Endothelial cell of umbilical vein (primary cell): ENCODE data around the gene SFMBT2. TPM values are rescaled to one million over a fixed set of nuclear protein-coding genes. Genes with fewer than 3 reads are reported as not detected.

Source experiments
- BruUV-seq: library from RNA; stranded (reverse); fragments of 400-500 nt; replicated peaks from 2 replicates; lab custom pipeline; 2021; lab: Mats Ljungman, UMichigan
- CTCF ChIA-PET: fragments of 300-600, 350-600 bp; sonication (Branson Sonifier 250); formaldehyde crosslinking; loops from one replicate; lab custom pipeline; 2021; ENCODE audit warnings: antibody characterized with exemption, inconsistent platforms; lab: Charles Lee
- POLR2A ChIA-PET: fragments of 300-600, 350-600 bp; sonication (Branson Sonifier 250); formaldehyde crosslinking; loops from one replicate; lab custom pipeline; 2021; ENCODE audit warnings: antibody characterized with exemption, inconsistent platforms; lab: Charles Lee
- DNase-seq: peaks from one replicate; pipeline ENCODE4 v3.0.0-alpha.2; 2011; ENCODE audit warnings: low read depth, low spot score
- FAIRE-seq: peaks from 2 replicates; lab custom pipeline; 2011; peaks lifted over from hg19 to GRCh38; lab: Jason Lieb, UNC
- H2AFZ ChIP-seq: 2 replicates; pipeline ENCODE4 v1.6.0; 2012; ENCODE audit warnings: low read depth, low read length, control low read depth, inconsistent platforms
- H3K27ac ChIP-seq: 2 replicates; pipeline ENCODE4 v1.5.1; 2011; ENCODE audit warnings: low read depth, mild to moderate bottlenecking, control low read depth, low read length, moderate library complexity; ENCODE audit not compliant: insufficient read depth
- H3K27me3 ChIP-seq, 2 experiments: 2 replicates each; pipeline versions ENCODE4 v1.6.0 to v1.6.1; 2011; ENCODE audit warnings: low read length in 2 of 2, mixed read lengths in 1 of 2; ENCODE audit not compliant: control insufficient read depth in 2 of 2, insufficient read depth in 2 of 2
- H3K36me3 ChIP-seq, 2 experiments: 2 replicates in 1 of 2; 3 replicates in 1 of 2; pipeline ENCODE4 v1.5.1; 2011; ENCODE audit warnings: low read length in 2 of 2, mild to moderate bottlenecking in 1 of 2, moderate library complexity in 1 of 2; ENCODE audit not compliant: control insufficient read depth in 2 of 2, insufficient read depth in 2 of 2; ENCODE audit errors: extremely low read depth in 1 of 2
- H3K4me1 ChIP-seq: 3 replicates; pipeline ENCODE4 v1.5.1; 2011; ENCODE audit warnings: mild to moderate bottlenecking, low read length; ENCODE audit not compliant: control insufficient read depth, insufficient read depth; ENCODE audit errors: extremely low read depth
- H3K4me2 ChIP-seq: 2 replicates; pipeline ENCODE4 v1.6.1; 2011; ENCODE audit warnings: low read length, control low read depth, mixed read lengths; ENCODE audit not compliant: insufficient read depth
- H3K4me3 ChIP-seq, 3 experiments: fragments of 200-600 bp in 1 of 3; sonication (generic), shearing (Covaris generic) in 1 of 3; replicated peaks in 1 of 3; 2 replicates each; pipeline ENCODE4 v1.5.1; 2011 to 2016; ENCODE audit warnings: control low read depth in 3 of 3, low read length in 3 of 3, mild to moderate bottlenecking in 2 of 3, inconsistent platforms in 1 of 3, low read depth in 1 of 3, moderate library complexity in 1 of 3; ENCODE audit not compliant: insufficient read depth in 1 of 3
- H3K79me2 ChIP-seq: 2 replicates; pipeline ENCODE4 v1.6.0; 2012; ENCODE audit warnings: low read length, inconsistent platforms; ENCODE audit not compliant: control insufficient read depth, insufficient read depth
- H3K9ac ChIP-seq: replicated peaks from 2 replicates; pipeline ENCODE3; 2011; ENCODE audit warnings: low read length, control low read depth; ENCODE audit not compliant: insufficient read depth; ENCODE audit errors: extremely low read depth
- H3K9me1 ChIP-seq: replicated peaks from 3 replicates; pipeline ENCODE4 v1.6.0; 2011; ENCODE audit warnings: mild to moderate bottlenecking, low read length; ENCODE audit not compliant: control insufficient read depth, insufficient read depth; ENCODE audit errors: extremely low read depth
- H3K9me3 ChIP-seq: replicated peaks from 2 replicates; pipeline ENCODE4 v1.5.1; 2012; ENCODE audit warnings: low read length, inconsistent platforms; ENCODE audit not compliant: control insufficient read depth, insufficient read depth
- H4K20me1 ChIP-seq: replicated peaks from 2 replicates; pipeline ENCODE3; 2011; ENCODE audit warnings: mild to moderate bottlenecking, low read length; ENCODE audit not compliant: control insufficient read depth, insufficient read depth; ENCODE audit errors: extremely low read depth
- CTCF ChIP-seq, 2 donors: IDR thresholded peaks; 1 replicate in 1 of 2; 2 replicates in 1 of 2; pipeline ENCODE4 v1.5.1; 2011; ENCODE audit warnings: low read length in 2 of 2, mild to moderate bottlenecking in 2 of 2, moderate library complexity in 2 of 2, control low read depth in 1 of 2, inconsistent platforms in 1 of 2, low read depth in 1 of 2; ENCODE audit not compliant: insufficient read depth in 1 of 2; ENCODE audit errors: extremely low read depth in 1 of 2
- EZH2 ChIP-seq: IDR thresholded peaks from 2 replicates; pipeline ENCODE4 v1.6.1; 2012; ENCODE audit warnings: borderline replicate concordance, low read depth, mild to moderate bottlenecking, moderate library complexity, low read length, inconsistent platforms; ENCODE audit not compliant: severe bottlenecking
- FOS ChIP-seq: IDR thresholded peaks from 2 replicates; pipeline ENCODE4 v1.6.1; 2011; ENCODE audit warnings: mild to moderate bottlenecking, low read length, moderate library complexity, borderline replicate concordance; ENCODE audit not compliant: insufficient read depth
- GATA2 ChIP-seq: IDR thresholded peaks from 2 replicates; pipeline ENCODE4 v1.7.0; 2011; ENCODE audit warnings: low read depth, mild to moderate bottlenecking, moderate library complexity, mixed read lengths, low read length; ENCODE audit not compliant: insufficient read length, insufficient read depth
- MAX ChIP-seq: IDR thresholded peaks from 2 replicates; pipeline ENCODE4 v1.6.1; 2011; ENCODE audit not compliant: insufficient read depth, insufficient read length
- POLR2A ChIP-seq: IDR thresholded peaks from 2 replicates; pipeline ENCODE4 v1.6.1; 2012; ENCODE audit warnings: low read depth, mild to moderate bottlenecking, control low read depth, low read length
- dilution Hi-C: fragments of 300-500 bp; cut with MboI; formaldehyde crosslinking; loops from one replicate; pipeline ENCODE4 v1.15.0; 2019; ENCODE audit warnings: low sequenced_read_pairs; ENCODE audit not compliant: extremely low pct_ligation_motif_present
- intact Hi-C: fragments of 100-400 bp; cut with micrococcal nuclease; formaldehyde crosslinking; loops from one replicate; pipeline ENCODE4 v1.10.0; 2022
- polyA plus RNA-seq, 4 experiments: library from polyadenylated mRNA; depleted of rRNA in 3 of 4; stranded (reverse) in 3 of 4; unstranded in 1 of 4; fragments of >200 nt; gene quantifications; 2 replicates each; pipeline versions ENCODE4 v1.2.1 to v1.2.3, GENCODE V29; 2011 to 2012; ENCODE audit warnings: missing spikeins in 1 of 4
- total RNA-seq: library from RNA; stranded (reverse); gene quantifications from 2 replicates; pipeline ENCODE4 v1.2.3, GENCODE V29; 2021

Gene SFMBT2
- total and polyA plus RNA-seq, 2 donors (not counting 3 experiments of a cell fraction or from before 2014, with no cell fraction given): 0.14 to 0.64 TPM

GRCh38 chr10:7435674-7436073 is 24.8 kb upstream of the SFMBT2 start:
- CTCF ChIA-PET: no interaction called here

More at GRCh38 chr10:7435674-7436073, 24.8 kb upstream of the SFMBT2 start:
- intact Hi-C loops: no loop called here
- H3K4me3 ChIP-seq: no peak overlapping the region
- DNase-seq (no peak), FAIRE-seq (no peak)
- no peaks in the 10 kb centered on the region for H3K9me3 ChIP-seq
- no peaks in the 10 kb centered on the region for H3K27me3 ChIP-seq
- no peak overlapping the region for H3K9ac ChIP-seq
- H2AFZ ChIP-seq: no peak overlapping the region
- H3K9me1 ChIP-seq: no peaks in the 10 kb centered on the region
- dilution Hi-C loops: no loop called here
- no peaks in the 10 kb centered on the region for H3K4me1 ChIP-seq
- no peaks in the 10 kb centered on the region for H3K36me3 ChIP-seq
- TF ChIP-seq FOS (no peak), EZH2 (no peak), CTCF (IDR thresholded peaks at IDR 0.05; ENCODE audit: extremely low read depth in 1 of 2, insufficient read depth in 1 of 2, low read depth in 1 of 2, low read length in 2 of 2) (no peak), POLR2A (no peak), MAX (no peak), GATA2 (no peak)
- no peaks in the 10 kb centered on the region for H4K20me1 ChIP-seq
- POLR2A ChIA-PET: no interaction called here
- no TSS peak for BruUV-seq
- no peak overlapping the region for H3K4me2 ChIP-seq
- H3K79me2 ChIP-seq: no peaks in the 10 kb centered on the region
- no peak overlapping the region for H3K27ac ChIP-seq
